8988T (cell line): ENCODE results near the gene FBXW8.
A peak's percentile ranks its signal among the peaks of the same experiment; 100 is the strongest.

Experiments used
- DNase-seq: peaks from one replicate; pipeline ENCODE4 v3.0.0; 2011

Gene FBXW8

GRCh38 chr12:116887244-116887643 lies 23.5 kb upstream of the FBXW8 start:
- no peak for DNase-seq

- no peak for DNase-seq
These were observed 22.9 kb upstream of the FBXW8 start for GRCh38 chr12:116887897-116888296.

DNA sequence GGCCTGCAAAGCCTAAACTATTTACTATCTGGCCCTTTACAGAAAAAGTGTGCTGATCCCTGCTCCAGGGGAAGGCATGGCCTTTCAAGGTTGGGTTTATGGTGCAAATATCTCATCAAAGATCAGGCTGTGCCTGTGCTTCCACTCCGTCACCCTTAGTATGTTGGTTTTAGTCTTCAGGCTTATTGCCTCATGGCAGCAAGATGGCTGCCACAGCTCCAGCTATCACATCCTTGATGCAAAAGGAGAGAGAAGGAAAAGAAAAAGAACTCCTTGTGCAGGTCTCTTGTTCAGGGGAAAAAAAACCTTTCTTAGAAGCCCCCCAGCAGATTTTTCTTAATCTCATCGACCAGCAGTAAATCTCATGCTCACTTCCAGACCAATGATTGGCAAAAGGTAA lies 20.4 kb upstream of the FBXW8 start:
- no peak for DNase-seq

- DNase-seq: no peak
These were observed 19.7 kb upstream of the FBXW8 start for GRCh38 chr12:116891019-116891418.

- no peak for DNase-seq
These were observed 18.2 kb upstream of the FBXW8 start for GRCh38 chr12:116892349-116893140.

DNA sequence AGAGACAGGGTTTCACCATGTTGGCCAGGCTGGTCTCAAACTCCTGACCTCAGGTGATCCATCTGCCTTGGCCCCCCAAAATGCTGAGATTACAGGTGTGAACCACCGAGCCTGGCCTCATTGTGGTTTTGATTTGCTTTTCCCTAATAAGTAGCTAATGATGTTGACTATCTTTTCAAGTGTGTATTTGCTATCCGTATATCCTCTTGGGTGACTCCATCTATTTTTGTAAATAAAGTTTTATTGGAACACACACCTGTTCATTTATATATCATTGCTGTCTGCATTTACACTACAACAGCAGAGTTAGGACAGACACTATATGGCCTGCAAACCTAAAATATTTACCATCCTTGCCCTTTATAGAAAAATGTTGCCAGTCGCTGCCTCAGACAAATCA lies 15.8 kb upstream of the FBXW8 start:
- DNase-seq: no peak

DNA sequence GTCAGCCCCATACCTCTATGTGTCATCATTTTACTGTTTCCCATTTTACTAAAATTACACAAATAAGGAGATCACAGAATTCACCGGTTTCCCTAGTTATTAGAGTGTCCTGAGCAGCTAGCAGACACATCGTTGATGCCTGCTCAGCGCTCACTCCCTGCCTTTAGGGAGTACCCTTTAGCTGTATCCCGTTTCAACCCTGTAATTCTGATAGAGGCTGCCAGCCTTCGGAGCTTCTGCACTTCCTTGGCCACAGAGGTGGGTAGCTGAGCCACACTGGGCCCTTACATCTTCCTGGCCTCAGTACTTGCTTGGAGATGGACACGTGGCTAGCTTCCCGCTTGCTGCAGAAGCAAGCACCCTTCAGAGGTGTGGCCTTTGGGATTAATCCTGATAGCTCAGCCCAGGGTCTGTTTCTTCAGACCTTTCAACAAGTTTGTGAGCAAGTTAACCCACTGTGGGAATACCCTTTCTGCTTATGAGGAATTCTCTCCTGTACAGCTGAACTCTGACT lies 14.3 kb upstream of the FBXW8 start:
- no peak for DNase-seq

- no peak for DNase-seq
These were observed 13.3 kb upstream of the FBXW8 start for GRCh38 chr12:116897476-116897875.

GRCh38 chr12:116898669-116899068 lies 12.1 kb upstream of the FBXW8 start:
- no peak for DNase-seq

DNA sequence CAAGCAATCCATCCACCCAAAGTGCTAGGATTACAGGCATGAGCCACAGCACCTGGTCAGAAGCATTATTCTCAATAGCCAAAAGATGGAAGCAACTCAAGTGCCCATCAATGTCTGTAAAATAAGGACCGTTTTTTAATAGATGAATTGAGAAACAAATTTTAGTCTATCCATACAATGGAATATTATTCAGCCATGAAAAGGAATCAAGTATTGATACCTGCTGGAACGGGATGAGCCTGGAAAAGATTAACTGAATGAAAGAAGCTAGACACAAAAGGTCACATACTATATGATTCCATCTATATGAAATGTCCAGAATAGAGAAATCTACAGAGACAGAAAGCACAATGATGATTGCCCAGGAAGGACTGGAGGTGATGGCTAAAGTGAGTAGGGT lies 9.1 kb upstream of the FBXW8 start:
- no peak for DNase-seq

- DNase-seq: no peak
These were observed 6.9 kb upstream of the FBXW8 start for GRCh38 chr12:116903818-116904217.

DNA sequence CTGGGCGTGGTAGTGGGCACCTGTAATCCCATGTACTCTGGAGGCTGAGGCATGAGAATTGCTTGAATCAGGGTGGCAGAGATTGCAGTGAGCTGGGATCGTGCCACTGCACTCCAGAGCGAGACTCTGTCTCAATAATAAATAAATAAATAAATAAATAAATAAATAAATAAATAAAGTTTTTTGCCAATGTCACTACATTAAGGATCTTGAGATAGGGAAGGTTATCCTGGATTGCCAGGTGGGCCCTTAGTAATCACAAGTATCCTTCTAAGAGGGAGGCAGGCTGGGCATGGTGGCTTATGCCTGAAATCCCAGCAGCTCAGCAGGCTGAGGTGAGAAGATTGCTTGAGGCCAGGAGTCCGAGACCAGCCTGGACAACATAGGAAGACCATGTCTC lies 4.5 kb upstream of the FBXW8 start:
- DNase-seq: no peak

DNA sequence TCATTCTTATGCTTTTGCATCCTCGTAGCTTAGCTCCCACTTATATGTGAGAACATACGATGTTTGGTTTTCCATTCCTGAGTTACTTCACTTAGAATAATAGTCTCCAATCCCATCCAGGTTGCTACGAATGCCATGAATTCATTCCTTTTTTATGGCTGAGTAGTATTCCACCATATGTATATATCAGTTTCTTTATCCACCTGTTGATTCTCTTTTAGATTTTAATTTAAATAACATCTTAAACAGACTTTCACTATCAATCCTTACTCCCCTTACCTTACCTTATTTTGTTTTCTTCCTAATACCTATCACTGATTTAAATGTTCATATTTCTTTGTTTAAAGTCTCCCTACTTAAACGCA lies 488 bp upstream of the FBXW8 start:
- DNase-seq: no peak

DNA sequence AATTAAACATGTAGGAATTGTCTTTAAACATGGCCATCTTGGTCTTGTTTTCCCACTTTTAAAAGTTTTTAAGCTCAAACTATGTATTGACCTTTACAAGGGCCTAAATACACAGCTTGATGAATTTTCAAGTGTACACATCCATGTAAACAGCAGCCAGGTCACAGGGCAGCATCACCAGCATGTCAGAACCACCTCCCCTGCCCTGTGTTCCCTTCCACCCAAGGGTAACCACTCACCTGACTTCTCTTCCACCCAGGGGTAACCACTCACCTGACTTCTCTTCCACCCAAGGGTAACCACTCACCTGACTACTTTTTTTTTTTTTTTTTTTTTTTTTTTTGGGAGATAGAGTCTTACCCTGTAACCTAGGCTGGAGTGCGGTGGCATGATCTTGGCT lies 4.6 kb downstream of the FBXW8 start:
- no peak for DNase-seq

DNA sequence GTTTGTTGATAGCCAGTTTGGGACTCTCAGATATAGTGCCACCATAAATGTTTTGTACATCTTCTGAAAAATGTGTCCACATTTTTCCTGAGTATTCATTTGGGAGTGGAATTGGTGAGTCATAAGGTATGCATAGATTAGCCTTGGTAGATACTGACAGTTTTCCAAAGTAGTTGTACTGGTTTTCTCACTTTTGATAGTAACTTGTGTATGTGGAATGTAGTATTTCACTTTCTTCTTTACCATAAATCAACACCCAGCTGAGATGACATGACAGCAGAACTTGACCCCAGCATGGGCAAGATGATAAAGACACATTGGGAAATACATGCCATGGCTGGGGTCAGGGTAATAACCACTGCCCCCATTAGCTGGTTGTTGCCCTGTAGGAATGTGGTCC lies 5.4 kb downstream of the FBXW8 start:
- no peak for DNase-seq

DNA sequence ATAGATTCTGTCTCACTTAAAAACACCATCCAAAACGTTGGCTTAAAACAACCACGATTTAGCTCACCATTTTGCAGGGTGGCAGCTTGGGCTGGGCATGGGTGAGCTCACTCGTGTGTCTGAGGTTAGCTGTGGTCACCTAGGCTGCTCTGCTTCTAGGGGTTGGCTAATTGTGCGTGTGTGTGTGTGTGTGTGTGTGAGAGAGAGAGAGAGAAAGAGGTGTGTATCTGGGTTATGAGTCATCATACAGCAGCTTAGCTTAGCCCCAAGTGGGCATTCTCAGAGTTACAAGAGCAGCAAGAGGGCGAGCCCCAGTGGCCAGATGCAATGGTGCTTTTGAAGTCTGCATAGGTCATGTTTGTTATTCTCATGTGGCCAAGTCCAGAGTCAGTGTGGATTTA lies 6.0 kb downstream of the FBXW8 start:
- peak; percentile 47 for DNase-seq

DNA sequence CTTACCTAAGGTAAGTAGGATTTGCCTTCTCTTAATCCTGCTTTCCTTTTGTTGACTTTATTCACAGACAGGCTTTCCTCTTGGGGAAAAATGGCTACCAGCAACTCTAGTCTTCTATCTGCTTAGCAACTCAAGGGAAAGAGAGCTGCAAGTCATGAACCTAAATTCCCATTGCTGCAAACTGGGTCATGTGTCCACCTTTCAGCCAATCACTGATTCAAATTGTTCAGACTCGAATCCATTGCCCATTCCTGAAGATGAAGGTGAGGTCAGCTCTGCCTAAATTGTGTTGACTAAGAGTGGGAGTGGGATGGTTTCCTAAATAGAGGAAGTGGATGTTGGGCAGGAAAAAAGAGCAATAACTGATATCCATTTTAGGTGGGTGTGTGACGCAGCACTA lies 7.7 kb downstream of the FBXW8 start:
- DNase-seq: no peak

GRCh38 chr12:116919247-116919661 lies 8.5 kb downstream of the FBXW8 start:
- no peak for DNase-seq

DNA sequence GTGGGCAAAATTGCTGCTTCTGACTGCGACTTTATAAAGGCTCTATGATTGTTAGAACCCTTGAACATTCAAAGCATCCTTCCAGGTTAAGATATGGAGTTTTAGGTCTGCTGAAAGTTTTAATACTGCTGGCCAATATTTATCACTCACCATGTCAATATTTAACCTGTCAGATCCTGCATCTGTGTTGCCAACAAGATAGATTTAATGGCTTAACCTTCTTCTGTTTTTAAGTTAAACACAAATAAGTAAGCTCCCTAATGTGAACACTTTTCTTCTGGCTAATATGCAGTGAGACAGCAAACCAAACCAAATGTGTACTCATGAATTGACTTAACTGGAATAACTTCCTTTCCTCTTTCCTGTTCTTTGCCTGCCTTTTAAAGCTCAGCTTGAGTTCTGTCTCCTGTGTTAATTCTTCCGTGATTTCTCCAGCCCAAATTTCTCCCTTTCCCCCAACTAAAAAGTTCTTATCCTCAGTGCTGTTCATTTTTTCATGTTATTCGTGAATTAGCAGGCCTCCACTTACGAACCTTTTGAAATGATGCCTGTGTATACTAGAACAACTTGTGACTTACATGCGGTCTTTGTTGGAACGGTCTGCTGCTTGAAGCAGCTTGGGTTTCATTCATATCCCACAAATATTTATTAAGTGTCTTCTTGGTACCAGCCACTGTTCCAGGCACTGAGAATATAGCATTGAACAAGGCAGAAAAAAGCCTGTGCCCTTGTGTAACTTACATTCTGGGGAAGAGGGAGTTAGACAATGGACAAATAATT lies 9.1 kb downstream of the FBXW8 start:
- no peak for DNase-seq

DNA sequence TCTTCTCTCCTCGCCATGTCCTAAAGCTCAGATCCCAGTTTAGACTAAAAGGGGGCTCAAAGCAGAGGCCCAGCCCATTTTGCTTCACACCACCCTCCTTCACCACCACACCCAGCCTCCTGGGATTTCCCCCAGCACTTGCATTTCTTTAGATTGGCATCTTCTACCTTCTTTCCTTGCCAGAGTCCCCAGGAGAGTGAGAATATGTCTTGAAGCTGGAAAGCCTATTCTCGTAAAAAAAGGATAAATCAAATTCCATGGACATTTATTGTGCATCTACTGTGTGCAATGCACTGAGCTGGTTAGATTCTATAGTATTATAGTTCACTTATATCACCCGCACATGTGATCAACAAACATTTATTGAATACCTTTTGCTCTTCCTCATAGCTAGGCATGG lies 10.2 kb downstream of the FBXW8 start:
- DNase-seq: no peak

DNA sequence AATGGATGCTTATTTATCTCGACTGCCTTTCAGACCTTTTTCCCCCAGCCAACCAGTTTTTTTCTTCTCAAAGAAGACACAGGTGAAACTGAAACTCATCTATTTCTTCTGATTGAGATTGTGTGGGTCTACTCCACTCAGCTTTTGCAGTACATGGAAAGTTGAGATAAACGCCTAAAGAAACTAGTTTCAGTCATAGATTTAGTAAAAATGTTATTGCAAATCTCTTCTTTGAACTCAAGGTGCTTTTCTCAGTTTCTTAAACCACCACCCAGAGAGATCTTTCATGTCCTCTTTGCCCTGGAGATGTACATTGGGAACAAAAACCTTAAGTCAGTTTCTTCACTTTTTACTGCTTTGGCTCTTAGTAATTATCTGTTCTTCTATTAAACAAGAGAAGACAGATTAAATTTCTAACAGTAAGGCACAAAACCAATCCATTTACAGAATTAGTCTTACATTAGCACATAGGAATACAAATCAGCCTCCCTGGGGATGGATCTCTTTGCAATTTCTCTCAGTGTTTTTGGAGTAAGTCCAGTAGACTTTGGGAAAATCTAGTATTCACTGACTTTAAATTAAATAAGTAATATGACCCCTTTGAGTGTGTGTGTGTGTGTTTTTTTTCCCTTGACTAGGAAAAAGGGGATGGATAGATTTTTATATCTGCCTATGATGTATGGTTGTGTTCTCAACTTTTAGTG lies 11.6 kb downstream of the FBXW8 start:
- no peak for DNase-seq

GRCh38 chr12:116924558-116925453 lies 14.1 kb downstream of the FBXW8 start:
- peak; percentile 37 for DNase-seq
